GM18858 (cell line): ENCODE measurements around the gene NRF1.

Source experiments
- ATAC-seq: cut with Tn5 transposase; IDR thresholded peaks from one replicate; pipeline ENCODE4 v1.9.1; 2021; ENCODE audit not compliant: unreplicated experiment

The NRF1 gene

DNA sequence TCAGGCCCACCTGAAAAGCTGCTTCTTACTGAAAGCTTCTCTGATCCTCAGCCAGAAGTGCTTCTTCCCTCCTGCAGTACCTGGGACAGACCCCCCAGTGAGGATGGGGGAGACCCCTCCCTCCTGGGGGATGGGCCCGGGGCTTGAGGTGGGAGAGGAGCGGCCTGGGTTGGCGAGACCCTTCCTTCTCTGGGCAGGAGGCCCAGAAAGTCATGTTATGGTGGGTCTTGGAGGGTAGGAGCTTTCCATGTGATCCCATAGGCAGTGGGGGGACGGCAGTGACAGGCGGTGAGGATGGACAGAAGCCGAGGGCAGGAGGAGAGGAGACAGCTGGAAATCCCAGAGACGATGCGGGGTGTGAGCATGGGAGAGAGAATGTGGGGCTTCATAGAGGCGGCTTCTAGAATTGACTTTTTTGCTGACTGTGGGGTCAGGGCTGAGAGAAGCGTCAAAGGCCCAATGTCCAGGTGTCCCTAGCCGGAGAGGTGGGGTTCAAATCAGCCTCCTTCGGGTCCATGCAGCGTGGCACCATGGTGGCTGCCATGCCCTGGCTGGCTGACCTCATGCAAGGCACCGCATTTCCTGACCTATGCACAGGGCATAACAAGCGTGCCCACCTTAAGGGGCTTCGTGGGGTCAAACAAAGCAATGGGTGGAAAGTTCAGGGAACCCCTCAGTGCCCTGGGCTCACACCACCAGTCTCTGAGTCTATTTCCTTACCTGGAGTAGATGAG, 187.3 kb downstream of the NRF1 start:
- ATAC-seq = no peak

DNA sequence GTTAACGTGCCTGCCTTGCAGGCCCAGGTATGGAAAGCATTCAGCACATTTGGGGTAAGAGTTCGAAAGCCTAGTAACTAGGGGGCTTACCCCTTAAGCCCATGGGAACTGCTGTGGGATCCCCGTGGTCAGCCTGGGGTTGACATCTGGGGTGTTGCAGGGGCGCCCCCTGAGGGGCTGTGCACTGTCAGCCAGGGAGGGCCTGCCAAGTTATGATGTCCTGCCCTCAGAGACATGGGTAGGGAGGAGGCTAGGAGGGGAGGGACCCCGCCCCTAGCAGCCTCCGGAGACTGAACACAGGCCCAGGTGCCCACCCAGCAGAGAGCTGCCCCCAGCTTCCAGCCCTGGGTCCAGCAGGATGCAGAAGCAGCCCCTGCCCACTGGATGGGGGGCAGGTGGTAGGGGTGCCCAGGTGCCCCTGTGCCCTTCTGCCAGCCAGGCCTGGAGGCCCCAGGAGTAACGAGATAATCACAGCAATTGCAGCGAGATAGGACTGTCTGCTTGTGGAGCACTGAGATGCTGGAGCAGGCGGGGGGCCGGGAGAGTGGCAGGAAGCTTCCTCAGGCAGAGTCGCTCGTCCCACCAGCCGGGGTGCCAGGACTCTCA, 187.9 kb downstream of the NRF1 start:
- no peak for ATAC-seq

DNA sequence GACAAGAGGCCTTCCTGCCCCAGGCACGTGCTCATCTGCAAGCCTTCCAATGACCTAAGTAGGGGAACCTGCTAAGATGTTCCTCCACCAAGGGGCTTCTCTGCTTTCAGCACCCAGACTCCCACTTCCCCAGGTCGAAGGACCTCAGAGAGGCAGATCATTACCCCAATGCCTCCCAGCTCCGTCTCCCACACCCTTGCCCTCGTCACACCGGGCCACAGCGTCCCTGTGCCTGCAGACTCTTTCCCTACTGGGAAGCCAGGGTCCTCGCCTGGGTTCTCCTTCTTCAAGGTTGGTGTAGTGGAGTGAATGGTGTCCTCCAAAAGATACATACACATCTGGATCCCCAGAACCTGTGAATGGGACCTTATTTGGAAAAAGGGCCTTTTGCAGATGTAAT, 189.4 kb downstream of the NRF1 start:
- no peak for ATAC-seq

DNA sequence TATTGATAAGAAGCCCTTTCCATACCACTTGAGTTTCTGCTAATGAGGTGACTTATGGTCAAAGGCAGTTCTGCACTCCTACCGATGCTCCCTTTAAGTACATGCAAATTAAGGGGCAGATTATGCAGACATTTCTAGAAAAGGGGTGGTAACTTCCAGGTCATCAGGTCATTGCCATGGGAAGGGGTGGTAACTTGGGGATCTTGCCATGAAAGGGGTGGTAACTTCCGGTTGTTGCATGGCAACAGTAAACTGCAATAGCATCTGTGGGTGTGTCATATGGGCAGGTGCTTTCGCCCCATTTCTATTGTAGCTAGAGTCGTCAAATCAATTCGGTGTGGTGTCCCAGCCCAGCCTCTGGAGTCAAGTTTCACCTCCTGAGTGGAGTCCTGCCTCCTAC, 190.4 kb downstream of the NRF1 start:
- no peak for ATAC-seq

DNA sequence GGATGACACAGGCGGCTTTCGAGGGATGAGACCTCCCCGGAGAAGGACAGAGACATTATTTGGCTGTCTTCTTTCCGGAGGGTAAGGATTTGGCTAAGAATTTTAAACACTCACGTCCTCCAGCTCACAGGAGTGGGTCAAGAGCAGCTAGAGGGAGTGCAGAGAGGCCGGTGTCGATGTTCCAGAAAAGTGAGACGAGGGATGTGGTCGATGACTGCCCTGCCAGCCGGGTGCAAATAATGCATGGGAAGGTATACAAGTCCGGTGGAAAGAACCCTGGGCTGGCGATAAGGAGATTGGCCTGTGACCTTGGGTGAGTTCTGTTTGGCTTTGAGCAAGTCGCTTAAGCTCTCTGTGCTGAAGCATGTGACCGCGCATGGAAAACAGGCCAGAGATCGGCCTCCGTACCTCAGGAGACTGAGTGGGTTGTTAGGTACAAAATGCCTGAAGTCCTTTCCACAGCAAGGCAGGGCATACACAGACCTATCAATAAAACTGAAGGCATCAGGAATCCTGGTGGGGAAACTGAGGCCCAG, 192.1 kb downstream of the NRF1 start:
- no peak for ATAC-seq

DNA sequence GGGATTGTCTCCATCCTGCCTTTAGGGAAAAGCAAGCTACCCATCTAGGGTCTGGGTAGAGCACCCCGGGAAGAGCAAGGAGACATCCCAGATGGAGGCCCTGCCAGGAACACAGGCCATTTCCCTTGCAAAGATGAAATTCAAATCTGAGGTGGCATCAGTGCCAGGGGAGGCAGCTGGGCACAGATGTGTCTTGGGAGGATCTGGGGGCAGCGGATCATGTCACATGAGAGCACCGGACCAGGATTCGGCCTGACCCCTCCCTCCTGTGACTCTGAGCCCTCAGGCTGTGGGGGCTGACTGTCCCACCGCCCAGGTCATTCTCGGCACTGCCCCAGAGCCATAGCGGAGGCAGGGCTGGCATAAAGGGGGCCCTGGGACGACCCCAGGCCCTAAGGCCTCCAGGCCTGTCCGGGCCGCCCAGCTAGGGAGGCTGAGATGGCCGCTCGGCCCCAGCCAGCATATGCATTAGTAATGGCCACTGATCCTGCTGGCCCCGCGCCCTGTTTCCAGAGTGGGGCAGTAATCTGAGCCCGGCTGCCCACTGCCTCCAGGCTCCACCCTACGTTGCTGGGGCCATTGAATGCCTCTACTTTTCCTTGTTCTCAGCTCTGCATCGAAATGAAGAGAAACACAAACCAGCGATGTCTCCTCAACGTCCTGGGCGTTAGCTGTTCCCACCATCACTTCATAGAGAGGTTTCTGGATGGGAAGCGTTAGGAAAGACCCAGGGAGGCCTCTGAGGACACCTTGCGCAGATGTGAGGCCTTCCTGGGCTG, 192.8 kb downstream of the NRF1 start:
- ATAC-seq = no peak

DNA sequence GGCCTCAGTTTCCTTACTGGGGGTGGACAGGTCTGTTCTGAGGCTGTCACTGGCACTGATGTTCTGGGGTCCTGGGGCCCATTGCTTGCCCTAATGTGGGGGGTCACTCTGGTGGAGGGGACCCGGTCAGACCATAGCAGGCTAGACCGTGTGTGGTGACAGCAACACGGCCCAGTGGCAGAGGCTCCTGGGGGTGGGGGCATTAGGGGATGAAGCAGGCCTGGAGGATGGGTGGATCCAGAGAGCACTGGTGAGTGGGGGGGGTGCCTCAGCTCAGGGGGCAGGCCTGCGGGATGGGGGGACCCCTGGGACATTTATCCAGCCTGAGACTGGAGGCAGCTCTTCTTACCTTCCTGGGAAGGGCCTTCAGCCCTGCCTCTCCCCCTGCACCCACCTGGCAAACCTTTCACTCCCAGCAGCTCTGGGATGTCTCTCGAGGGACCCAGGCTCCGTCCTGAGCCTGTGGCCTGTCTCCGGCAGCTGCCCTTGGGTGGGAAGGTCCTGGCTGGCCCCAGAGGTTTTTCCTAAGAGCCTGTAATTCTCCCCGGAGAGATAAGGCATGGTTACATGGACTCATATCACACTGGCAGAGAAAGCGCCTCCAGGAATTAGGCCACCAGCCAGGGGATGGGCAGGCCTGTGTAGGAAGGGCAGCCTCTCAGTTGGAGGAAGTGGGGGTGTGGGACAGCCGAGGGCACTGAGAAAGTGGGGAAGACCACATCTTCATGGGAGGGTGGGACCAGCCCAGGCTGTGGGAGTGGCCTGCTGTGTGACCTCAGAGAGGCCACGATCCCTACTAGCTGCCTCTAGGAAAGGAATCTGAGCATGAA, 193.6 kb downstream of the NRF1 start:
- ATAC-seq = no peak
